ENCODE results near the gene SNORC.

SNORC gene

DNA sequence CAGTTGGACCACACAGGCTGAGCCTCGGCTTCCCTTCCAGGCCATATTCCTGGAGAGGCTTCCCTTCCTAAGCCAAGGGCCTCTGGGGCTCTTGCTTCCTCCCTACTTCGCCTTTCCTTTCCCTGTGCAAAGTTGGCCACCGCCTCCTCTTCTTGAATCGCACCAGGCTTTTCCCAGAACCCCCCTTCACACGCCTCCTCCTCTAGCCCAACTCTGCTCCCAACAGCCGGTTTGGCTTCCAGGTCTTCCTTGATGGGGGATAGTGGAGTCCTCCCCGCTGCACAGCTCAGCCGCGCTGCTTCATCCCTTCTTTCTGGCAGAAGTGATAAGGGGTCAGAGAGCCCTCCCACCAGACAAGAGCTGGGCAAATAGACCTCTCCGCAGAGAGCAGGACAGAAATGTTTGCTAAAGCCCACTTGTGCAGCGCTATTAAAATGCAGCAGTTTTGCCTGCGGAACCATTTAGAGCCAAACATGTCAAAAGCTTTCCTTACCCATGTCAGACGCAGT is 56.4 kb downstream of the SNORC start:
- no peak for DNase-seq (ENCODE audit: low read depth, low spot score)

DNA sequence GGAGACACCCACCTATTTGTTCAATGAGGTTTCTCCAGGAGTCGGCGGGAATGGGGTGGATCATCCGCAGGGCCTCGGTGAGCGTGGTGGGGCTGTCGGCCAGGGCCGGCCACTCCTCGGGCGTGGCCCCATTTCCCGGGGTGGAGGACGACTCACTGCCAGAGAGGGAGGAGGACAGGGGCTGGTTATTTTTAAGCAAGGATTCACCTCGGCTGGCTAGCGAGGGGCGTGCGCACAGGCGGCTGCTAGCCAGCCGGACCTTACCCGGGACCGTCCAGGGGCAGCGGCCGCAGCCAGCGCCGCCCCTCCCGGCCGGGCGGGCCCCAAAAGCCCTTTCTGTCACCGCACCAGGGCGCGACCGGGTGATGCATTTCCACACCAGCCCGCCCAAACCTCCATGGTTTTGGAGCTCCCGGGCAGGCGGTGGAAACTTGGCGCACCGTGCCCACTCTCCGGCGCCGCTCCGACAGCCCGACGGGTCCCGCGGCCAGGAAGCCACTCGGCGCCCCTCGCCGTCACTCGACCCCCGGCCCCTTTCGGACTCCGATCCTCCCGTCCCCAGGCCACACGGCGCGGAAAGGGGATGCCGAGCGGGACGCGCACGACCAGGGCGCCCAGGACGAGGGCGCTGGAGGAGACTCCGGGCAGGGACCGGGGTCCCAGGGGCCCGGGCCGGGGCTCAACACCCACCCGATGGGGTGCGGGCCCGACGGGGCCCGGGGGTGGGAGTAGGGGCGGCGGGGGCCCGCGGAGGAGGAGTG is 57.1 kb downstream of the SNORC start:
- DNase-seq (ENCODE audit: low read depth, low spot score): no peak

DNA sequence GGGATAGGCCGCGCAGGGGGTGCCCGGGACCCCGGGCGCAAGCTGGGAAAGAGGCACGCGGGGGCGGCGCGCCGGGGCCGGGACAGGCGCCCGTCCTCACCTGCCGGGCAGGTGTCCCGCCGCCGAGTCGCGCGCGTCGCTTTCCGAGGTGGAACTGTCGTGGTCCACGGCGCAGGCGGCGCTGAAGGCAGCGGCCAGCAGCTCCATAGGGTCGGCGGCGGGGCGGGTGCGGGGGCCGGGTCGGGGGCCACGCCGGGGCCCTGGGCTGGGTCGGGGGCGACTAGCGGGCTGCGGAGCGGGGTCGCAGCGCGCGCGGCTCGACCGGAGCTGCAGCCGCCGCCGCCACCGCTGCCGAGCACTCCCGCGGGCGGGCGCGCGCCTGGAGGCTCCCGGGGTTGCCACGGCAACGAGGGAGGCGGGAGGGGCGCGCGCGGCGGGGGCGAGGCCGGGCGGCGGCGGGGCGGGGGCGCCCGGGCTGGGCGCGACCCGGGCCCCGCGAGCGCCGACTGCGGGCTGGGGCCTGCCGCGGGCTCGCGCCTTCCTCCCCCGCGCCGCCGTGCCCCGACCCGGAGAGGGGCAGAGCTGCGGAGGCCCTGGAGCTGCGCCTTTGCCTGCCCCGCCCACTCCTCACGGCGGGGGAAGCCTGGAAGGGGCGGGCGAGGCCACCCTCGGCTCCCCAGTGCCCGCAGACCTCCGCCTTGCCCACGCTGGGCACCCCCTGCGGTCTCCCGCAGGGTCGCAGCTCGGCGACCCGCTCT is 57.9 kb downstream of the SNORC start:
- no peak for DNase-seq (ENCODE audit: low read depth, low spot score)

Measured in activated CD4-positive, CD25-positive, alpha-beta regulatory T cell treated with anti-CD3 and anti-CD28 coated beads, Interleukin-2, amount 50 U/mL, for 16 hours (primary cell).